Endodermal cell (in vitro differentiated cells): ENCODE results near the gene EFEMP2. TPM values are rescaled to one million over a fixed set of nuclear protein-coding genes. Genes with fewer than 3 reads are reported as not detected.

Source experiments
- DNase-seq: peaks from one replicate; pipeline ENCODE4 v3.0.0-alpha.2; 2017
- H3K27ac ChIP-seq: 2 replicates; pipeline ENCODE4 v1.5.1; 2013; ENCODE audit warnings: mild to moderate bottlenecking, low read depth, low read length, moderate library complexity
- H3K27me3 ChIP-seq: 2 replicates; pipeline ENCODE4 v1.6.1; 2013; ENCODE audit warnings: mild to moderate bottlenecking, low read length, moderate library complexity; ENCODE audit not compliant: insufficient read depth, control insufficient read depth, poor library complexity, severe bottlenecking
- H3K36me3 ChIP-seq: 2 replicates; pipeline ENCODE4 v1.7.0; 2013; ENCODE audit warnings: mild to moderate bottlenecking, low read length, moderate library complexity; ENCODE audit not compliant: control insufficient read depth, insufficient read depth
- H3K4me1 ChIP-seq: one replicate; pipeline ENCODE4 v1.7.0; 2013; ENCODE audit warnings: low read length; ENCODE audit not compliant: control insufficient read depth, insufficient read depth
- H3K4me3 ChIP-seq: 2 replicates; pipeline ENCODE4 v1.5.1; 2013; ENCODE audit warnings: mild to moderate bottlenecking, low read length, moderate library complexity
- H3K9ac ChIP-seq: 2 replicates; pipeline ENCODE4 v1.6.1; 2013; ENCODE audit warnings: mild to moderate bottlenecking, low read length, moderate library complexity; ENCODE audit not compliant: poor library complexity, severe bottlenecking; ENCODE audit errors: extremely low read depth
- H3K9me3 ChIP-seq: 2 replicates; pipeline ENCODE4 v1.6.1; 2013; ENCODE audit warnings: mild to moderate bottlenecking, low read length, moderate library complexity; ENCODE audit not compliant: control insufficient read depth
- H3K27ac Mint-ChIP-seq: 2 replicates; pipeline ENCODE4 v1.8.0; 2020; ENCODE audit warnings: mixed read lengths
- H3K27me3 Mint-ChIP-seq: 2 replicates; pipeline ENCODE4 v1.8.0; 2021; ENCODE audit warnings: mild to moderate bottlenecking, mixed read lengths; ENCODE audit not compliant: insufficient read depth
- H3K36me3 Mint-ChIP-seq: 2 replicates; pipeline ENCODE4 v1.8.0; 2020; ENCODE audit warnings: low read depth, mixed read lengths
- H3K4me1 Mint-ChIP-seq: 2 replicates; pipeline ENCODE4 v1.8.0; 2020; ENCODE audit warnings: mixed read lengths
- H3K4me3 Mint-ChIP-seq: 2 replicates; pipeline ENCODE4 v1.8.0; 2020; ENCODE audit warnings: mild to moderate bottlenecking, moderate library complexity, mixed read lengths
- H3K9me3 Mint-ChIP-seq: 2 replicates; pipeline ENCODE4 v1.8.0; 2020; ENCODE audit warnings: mild to moderate bottlenecking, mixed read lengths
- CTCF ChIP-seq: fragments of 200-600 bp; sonication (generic); conservative IDR thresholded peaks from 2 replicates; pipeline ENCODE4 v1.5.0; 2021; ENCODE audit warnings: antibody characterized with exemption, mild to moderate bottlenecking
- WGBS, 2 experiments: methylation state at CpG; one replicate each; pipeline versions ENCODE4 v1.1.5 to v1.1.7; 2013; ENCODE audit warnings: missing lambda C conversion rate in 2 of 2, mixed read lengths in 1 of 2; ENCODE audit not compliant: insufficient coverage in 1 of 2, insufficient read length in 1 of 2; 5-methylcytosine and 5-hydroxymethylcytosine counted together
- total RNA-seq, 2 donors: library from RNA; stranded (reverse); fragmentation: NEBNext Ultra II Directional in 1 of 2; extraction: Animal tissue kit (Norgen Biotek cat#: 25700) in 1 of 2; gene quantifications; 2 replicates in 1 of 2; 3 replicates in 1 of 2; pipeline ENCODE4 v1.2.1, GENCODE V29; 2021

The EFEMP2 gene
- total RNA-seq, 2 donors from 2014 or later, result 84.5 to 99.6 TPM

DNA sequence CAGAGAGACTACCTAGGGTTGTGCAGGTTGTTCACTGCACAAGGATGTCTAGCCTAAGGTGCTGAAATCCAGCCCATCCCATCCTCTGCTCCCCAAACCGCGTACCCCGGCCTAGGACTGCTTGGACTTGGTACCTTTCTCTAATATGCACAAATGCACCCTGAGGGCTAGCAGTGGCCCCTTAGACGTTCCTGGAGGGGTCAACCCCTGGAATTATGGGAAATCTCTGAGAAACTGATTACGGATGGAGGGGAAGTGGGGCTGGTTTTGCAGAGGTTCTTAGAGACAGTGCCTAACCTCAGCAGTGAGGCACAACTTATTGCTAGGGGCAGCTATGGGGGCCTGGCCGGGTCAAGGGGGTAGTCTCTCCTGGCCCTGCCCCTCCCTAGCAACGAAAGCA, 43.8 kb upstream of the EFEMP2 start:
- H3K4me1 ChIP-seq, result peaks cover 7% of the 10 kb centered on the region
- no peak overlapping the region for H3K27ac ChIP-seq
- Mint-ChIP-seq H3K27ac (no peak overlapping the region), H3K36me3 (no peaks in the 10 kb centered on the region), H3K27me3 (peaks cover 4% of the 10 kb centered on the region), H3K9me3 (no peaks in the 10 kb centered on the region), H3K4me1 (peaks cover 5% of the 10 kb centered on the region), H3K4me3 (peak overlapping the region; percentile 79)
- no peak overlapping the region for H3K9ac ChIP-seq
- no peak for TF ChIP-seq CTCF
- peak; percentile 39 for DNase-seq
- WGBS, 2 experiments, result 90 to 95% methylated on average over 6 to 7 of the region's 7 CpGs
- H3K27me3 ChIP-seq, result no peaks in the 10 kb centered on the region
- H3K9me3 ChIP-seq, result no peaks in the 10 kb centered on the region
- no peak overlapping the region for H3K4me3 ChIP-seq
- peaks cover 8% of the 10 kb centered on the region for H3K36me3 ChIP-seq

- Histone ChIP-seq H3K4me3 (no peak overlapping the region), H3K9me3 (no peaks in the 10 kb centered on the region), H3K4me1 (peaks cover 7% of the 10 kb centered on the region), H3K9ac (no peak overlapping the region), H3K27me3 (no peaks in the 10 kb centered on the region), H3K36me3 (peaks cover 8% of the 10 kb centered on the region), H3K27ac (no peak overlapping the region)
- H3K27ac Mint-ChIP-seq, result no peak overlapping the region
- DNase-seq, result peak; percentile 80
- WGBS, 2 experiments, result 62 to 68% methylated on average over 13 of the region's 13 CpGs
- no peaks in the 10 kb centered on the region for H3K36me3 Mint-ChIP-seq
- no peak overlapping the region for H3K4me3 Mint-ChIP-seq
- TF ChIP-seq CTCF, result no peak
- no peaks in the 10 kb centered on the region for H3K9me3 Mint-ChIP-seq
- H3K4me1 Mint-ChIP-seq, result peaks cover 5% of the 10 kb centered on the region
- peaks cover 7% of the 10 kb centered on the region for H3K27me3 Mint-ChIP-seq
These were observed 43.2 kb upstream of the EFEMP2 start for GRCh38 chr11:65915821-65916251.

DNA sequence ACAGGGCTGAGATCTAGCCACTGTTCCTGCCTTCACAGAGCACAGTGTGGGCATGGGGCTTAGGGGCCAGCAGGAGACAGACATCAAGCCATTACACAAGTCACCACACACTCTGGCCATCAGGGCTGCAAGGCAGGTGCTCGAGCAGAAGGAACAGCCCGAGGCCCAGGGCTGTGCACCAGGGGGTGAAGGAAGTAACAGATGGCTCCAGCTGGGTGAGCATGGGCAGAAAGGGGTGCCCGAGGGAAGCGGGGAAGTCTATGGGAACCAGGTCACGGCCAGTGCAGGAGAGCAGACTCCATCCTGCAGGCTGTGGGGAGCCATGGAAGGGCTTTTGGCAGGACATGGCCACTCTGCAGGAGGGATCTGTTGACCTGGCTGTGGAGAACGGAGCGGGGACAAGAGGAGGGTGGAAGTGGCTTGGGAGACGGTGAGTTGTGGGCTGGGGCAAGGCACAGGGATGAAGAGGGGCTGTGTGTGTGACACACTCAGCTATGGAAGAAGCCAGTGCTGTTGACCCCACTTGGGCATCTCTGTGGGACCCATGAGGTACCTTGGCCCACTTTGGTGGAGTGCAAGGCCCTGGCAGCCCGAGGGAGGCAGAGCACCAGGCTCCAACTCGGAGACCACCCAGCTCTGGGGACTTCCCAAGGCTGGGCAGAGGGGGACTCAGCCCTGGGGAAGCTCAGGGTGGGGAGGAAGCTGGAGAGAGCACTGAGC, 42.7 kb upstream of the EFEMP2 start:
- Histone ChIP-seq H3K27ac (no peak overlapping the region), H3K36me3 (peaks cover 8% of the 10 kb centered on the region), H3K4me3 (no peak overlapping the region), H3K27me3 (no peaks in the 10 kb centered on the region), H3K9ac (no peak overlapping the region), H3K9me3 (no peaks in the 10 kb centered on the region), H3K4me1 (peaks cover 7% of the 10 kb centered on the region)
- 80 to 95% methylated on average over 4 to 10 of the region's 10 CpGs for WGBS, 2 experiments
- peak; percentile 49 for DNase-seq
- no peak for TF ChIP-seq CTCF
- no peak overlapping the region for H3K4me3 Mint-ChIP-seq
- H3K36me3 Mint-ChIP-seq, result no peaks in the 10 kb centered on the region
- H3K9me3 Mint-ChIP-seq, result no peaks in the 10 kb centered on the region
- peaks cover 5% of the 10 kb centered on the region for H3K4me1 Mint-ChIP-seq
- H3K27ac Mint-ChIP-seq, result peak overlapping the region; percentile 79
- H3K27me3 Mint-ChIP-seq, result peaks cover 13% of the 10 kb centered on the region
